HG02571 (cell line): ENCODE results near the gene TAF15.

Source experiments
- ATAC-seq: cut with Tn5 transposase; IDR thresholded peaks from one replicate; pipeline ENCODE4 v1.9.1; 2021; ENCODE audit warnings: mild to moderate bottlenecking, moderate library complexity; ENCODE audit not compliant: unreplicated experiment

Gene TAF15

DNA sequence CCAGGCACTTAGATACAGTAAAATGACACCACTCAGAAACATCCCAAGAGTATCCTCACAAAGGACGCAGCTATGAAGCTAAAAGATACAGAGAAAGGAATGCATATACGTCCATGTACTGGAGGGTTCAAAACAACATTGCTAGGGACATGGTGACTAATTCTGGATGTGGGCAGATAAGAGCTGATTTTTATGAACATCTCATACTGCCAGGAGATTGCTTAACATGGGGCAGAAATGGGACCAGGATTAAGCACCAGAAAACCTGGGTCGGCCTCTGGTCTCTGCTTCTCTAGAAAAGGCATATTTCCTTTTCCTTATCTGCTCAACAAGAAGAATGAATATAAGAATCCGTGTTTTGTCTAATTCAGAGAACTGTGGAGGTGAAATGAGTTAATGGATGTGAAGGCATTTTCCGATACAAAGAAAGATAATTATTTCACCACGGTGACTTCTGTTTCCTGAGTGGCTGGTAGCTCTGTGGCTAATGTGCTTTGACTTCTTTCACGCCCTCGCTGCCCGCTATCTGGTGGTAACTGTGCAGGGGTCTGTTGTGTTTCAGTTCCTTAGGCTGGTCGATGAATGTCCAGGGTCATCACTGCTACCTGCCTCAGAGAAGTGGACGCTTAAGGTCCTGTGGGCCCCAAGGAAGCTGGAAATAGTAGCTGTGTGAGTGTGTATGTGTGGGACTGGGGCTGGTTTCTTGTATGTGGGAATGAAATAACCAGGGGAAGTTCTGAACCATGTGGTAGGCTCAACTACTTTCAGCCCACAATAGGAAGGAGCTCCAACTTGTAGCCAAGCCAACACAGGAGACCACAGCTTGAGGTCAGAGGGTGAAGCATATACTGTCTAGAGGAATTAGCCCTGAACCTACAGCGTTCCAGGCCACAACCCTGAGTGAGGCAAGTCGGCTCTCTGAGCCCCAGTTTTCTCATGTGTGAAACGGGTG lies 86.6 kb downstream of the TAF15 start:
- ATAC-seq: no peak
